HG02588 (cell line): Measurements from ENCODE around the gene IGF1R.

Source experiments
- ATAC-seq: cut with Tn5 transposase; IDR thresholded peaks from one replicate; pipeline ENCODE4 v1.9.1; 2021; ENCODE audit warnings: mild to moderate bottlenecking, moderate library complexity; ENCODE audit not compliant: unreplicated experiment

IGF1R gene

DNA sequence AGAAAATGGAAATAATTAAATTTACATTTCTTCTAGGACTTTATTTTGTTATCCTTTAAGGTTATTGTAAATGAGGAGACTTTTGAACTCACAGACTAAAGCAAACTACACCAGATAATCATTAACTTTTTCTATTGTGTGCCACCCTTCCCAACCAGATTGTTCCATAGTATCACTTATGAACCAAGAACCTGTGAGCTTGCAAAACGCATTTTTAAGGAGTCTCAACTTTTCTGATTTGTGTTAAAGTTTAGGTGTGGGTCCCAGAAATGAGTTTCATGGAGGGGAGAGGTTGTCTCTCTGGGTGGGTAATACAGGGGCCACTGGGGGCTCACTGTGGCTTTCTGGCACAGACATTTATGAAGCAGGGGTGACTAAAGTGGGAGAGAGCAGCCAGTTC is 75.7 kb downstream of the IGF1R start:
- ATAC-seq = no peak

DNA sequence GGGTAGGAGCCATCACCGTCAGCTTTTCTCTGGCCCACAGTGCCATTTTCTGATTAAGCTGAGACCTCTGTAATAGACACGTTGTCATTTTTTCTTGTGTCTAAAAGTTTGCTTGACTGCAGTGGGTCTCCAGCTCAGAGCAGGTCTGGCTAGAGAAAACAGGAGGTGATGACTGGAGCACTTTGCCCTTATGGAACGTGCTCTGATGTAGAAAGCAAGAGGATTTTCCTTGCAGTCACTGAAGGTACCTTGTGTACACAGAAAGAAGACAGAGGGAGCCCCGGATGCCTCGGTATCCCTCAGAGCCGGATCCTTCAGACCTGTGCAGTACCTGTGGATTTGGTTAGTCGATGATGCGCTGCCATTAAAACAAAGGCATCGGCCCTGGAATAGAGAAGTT is 76.2 kb downstream of the IGF1R start:
- no peak for ATAC-seq

GRCh38 chr15:98725874-98726273 is 77.5 kb downstream of the IGF1R start:
- no peak for ATAC-seq

DNA sequence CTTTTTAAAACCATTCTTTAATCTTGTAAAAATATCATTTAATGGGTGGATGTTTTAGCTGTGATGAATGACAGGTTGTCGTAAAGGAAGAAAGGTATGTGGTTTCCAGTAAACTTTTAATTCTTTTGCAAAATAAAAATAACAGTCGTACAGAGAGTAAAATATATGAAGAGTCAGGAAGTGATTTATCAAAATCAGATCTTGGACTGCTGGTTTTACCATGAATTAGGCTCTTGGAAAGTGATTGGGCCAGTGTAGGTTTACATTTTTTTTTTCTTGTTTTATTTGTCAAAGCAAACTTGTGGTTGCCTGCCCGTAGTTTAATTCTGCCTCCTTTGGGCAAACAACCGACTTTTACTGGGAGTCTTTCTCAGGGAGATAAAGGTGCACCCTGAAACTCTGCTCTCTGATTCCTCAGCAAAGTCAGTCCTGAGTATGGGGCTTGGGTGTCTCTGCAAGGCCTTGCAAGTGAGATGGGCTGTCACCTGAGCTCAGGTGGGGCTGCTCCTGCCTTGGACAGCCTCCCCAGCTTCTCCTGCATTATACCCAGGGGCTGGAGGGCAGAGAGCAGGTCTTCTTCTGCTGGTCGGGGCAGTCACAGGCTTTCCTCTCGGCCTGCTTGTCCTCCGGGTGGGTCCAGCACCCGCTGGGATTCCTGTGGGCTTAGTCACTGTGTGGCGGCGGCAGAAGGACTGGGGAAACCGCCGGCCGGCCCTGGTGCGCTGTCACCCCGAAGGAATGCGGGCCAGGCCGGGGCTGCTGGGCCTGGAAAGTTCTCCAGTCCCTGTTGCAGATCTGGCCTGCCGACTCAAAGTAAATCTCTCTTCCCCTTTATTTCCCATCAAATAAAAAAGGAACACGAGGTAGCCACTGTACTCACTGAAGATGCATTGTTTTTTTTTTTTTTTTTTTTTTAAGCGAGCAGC is 79.0 kb downstream of the IGF1R start:
- no peak for ATAC-seq

GRCh38 chr15:98728082-98728810 is 79.9 kb downstream of the IGF1R start:
- no peak for ATAC-seq

DNA sequence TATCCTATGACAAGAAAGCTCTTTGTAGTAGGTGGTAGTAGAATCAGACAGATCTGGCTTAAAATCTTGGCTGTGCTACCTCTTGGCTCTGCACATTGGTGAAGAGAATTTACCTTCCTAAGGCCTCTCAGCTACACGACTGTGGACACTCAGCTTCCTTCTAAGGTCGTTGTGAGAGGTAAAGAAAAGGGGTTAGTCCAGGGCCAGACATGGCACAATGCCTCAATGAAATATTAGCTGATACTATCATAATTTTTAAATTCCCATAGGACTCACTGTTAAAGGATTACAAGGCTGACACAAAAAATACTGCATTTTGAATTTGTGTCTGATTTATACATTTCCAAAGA is 80.4 kb downstream of the IGF1R start:
- ATAC-seq = no peak

DNA sequence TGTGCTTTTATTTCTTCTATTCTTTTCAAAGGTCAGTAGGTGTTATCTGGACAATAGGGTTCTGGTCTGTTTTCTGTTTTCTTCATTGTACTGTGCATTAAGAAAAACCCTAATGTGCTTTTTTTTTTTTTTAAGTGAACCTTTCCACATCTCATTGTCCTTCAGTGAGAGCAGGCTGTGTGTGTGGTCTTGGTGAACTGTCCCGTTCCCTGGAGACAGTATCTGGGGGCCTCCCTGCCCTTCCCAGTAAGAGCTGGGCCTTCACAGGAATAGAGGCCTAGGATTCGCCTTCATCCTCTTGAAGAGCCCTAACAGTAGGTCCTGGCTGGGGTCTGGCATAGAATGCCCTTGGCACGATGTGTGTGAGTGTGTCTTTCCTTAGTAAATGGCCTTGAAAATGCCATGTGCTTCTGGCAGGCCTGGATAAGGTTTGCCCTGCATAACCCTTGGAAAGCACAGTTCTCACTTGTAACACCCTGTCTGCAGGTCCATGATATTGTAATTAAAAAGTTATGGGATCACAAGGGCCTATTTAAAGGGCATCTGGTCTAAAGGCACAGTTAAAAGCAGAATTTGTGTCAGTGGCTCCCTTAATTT is 81.2 kb downstream of the IGF1R start:
- no peak for ATAC-seq

DNA sequence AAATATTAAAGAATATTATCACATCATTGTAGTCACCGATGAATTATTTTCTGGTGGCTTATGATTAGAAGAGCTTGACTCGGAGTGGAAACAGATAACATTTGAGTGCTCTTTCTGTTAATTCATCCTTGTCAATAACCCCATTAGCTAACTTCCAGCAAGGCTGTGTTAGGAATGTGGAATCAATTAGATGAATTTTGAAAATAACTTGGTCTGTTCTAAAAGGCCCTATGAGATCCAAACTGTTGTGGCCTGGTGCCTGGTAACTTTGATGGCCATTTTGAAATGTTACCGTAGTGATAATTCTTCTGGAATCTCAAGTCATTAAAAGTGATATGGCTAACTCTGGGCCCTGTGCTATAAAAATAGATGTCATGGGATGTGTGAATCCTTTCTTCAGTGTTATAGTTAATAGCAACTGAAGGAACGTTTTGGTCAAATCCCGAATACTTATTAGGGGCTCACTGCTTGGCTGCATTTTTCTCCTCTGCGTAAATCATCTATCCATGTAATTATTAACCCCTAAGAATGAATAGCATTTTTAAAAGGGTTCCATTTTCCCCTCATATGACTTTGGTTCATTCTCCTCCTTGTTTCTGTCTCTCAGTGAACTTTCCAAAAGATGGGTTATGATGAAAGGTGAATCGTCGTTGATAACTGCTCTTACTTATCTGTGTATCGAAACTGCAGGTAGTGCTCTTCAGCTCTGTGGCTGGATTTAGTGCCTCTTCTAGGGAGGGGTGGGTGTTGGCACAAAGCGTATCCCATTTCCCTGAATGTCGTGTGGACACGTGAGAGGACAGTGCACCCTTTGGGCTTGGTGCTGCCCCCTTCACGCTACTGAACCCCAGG is 82.7 kb downstream of the IGF1R start:
- ATAC-seq = no peak

GRCh38 chr15:98731712-98732450 is 83.5 kb downstream of the IGF1R start:
- ATAC-seq = no peak

- ATAC-seq = no peak
Observed at GRCh38 chr15:98733098-98733497, 84.8 kb downstream of the IGF1R start.

DNA sequence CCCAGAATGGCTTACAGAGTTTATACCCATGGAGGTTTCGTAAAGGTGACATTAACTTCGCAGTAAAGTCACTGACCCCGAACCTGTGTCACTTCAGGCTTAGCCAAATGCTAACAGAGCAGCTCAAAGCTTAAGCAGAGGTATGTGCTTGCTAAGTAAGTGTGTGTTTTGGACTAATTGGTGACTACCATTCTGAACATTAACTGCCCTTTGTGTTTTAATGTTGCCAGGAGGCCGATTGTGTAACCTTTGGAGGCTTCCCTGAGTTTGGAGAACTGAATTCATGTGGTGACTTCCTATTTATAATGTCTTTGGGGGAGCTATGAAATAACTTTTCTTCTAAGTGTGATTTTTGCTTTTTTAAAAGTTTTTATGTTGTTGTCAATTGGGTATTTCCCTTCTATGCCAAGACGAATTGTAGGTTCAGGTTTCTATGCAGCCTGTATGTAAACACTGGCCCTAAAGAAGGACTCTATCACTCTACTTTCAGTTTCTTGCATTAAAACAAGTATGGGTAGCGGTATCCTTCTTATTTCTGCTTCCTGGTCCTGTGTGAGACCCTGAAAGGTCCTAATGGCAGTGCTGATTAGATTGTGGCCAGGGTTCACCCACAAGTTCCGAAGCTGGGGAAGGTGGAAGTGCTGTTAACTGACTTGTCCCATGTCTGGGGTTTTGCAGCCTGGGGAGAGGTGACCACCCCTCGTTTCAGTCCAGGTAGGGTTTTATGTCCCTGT is 86.3 kb downstream of the IGF1R start:
- ATAC-seq = no peak

DNA sequence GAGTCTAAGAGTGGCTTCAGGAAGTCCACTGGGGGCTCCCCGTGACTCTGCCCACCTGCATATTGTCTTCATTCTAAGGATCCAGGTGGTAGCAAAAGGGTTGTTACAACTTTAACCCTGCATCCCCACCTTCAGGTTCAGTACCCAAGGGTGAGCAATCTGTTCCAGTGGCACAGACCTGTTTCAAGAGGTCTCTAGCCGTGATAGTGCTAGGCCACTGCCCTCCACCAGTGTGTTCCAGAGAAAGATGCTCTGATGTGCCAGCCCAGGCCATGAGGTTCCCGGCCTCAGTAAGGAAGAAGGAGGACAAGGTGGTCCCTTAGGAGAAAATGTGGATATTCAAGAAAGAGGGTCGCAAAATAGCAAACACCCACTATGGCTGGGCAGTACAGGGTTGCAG is 87.0 kb downstream of the IGF1R start:
- no peak for ATAC-seq

GRCh38 chr15:98735895-98736617 is 87.7 kb downstream of the IGF1R start:
- no peak for ATAC-seq

DNA sequence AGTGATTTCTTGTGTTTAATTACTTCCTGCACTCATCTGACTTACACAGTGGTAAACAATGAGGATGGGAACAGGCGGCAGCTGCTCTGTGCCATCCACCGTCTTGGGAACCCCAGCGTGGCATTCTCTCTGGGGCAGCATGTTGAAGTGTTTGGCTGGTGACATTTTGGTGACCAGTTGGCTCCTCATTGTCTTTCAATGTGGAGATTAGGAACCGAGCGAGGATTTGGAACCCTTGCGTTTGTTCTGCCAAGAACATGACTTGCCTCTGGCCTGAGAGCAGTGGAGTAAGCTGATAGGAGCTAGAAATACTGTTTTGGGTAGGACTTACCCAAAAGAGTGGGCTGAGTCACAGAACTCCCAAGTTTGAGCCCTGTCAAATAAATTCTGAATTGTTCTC is 88.8 kb downstream of the IGF1R start:
- ATAC-seq = no peak

GRCh38 chr15:98737721-98738120 is 89.4 kb downstream of the IGF1R start:
- ATAC-seq = no peak

DNA sequence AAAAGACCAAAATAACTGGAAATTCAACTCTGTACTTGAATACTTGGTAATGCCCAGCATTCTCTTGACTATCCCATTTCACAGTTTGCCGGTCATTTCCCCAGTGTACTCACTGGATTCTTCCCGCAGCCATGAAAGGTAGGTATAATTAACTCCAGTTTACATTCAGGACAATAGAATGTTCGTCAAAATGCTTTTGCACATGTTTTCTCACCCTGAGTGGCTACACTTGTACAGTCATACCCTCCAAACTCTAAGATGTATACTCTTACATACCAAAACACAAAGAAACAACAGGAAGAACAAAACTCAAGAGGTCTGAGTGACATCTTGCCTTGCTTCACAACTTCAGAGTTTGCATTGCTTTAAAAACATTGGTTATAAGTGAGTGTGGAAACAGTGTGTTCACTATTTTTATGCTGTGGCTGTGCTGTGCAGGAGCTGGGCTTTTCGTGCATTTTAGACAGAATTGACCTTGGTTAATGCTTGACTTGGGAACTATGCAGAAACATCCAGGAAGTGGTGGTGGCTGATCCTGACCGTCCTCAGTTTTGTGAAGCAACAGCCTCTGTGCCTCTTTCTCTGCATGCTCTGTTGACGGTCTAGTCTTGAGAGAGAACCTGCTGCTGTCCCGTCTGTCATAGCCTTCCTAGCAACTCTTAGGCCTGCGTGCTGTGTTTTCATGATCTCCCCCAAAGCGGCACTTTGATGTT is 90.5 kb downstream of the IGF1R start:
- no peak for ATAC-seq

DNA sequence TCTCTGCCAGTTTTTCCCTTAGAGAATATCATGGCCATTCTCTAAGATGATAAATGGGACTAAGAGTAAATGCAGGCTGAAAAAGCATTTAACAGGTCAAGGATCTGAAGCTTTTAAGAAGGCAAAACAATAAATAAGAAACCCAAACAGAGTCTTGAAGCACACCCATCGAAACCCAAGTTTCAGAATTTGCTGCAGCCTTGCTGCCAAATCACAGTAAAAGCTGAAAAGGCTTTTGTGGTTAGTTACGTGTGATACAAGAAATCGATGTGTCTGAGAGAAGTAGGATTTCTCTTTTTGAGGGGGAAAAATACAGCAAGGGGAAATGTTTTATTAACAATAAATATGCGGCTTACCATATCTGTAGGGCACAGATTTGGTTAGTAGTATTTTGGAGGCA is 92.0 kb downstream of the IGF1R start:
- ATAC-seq = no peak

GRCh38 chr15:98740963-98741362 is 92.6 kb downstream of the IGF1R start:
- ATAC-seq = no peak
